SU-DHL-6 (cell line): ENCODE results near the gene PAGE1.

ENCODE experiments used
- CTCF ChIP-seq: fragments of 200-600 bp; sonication (generic); IDR thresholded peaks from one replicate; pipeline ENCODE4 v1.5.1; 2017; ENCODE audit warnings: antibody characterized with exemption, mild to moderate bottlenecking, low read length, moderate library complexity; ENCODE audit not compliant: insufficient read depth, poor library complexity, severe bottlenecking
- EZH2phosphoT487 ChIP-seq: fragments of 200-600 bp; sonication (generic), shearing (Covaris generic); conservative IDR thresholded peaks from 2 replicates; pipeline ENCODE4 v1.6.1; 2018; ENCODE audit warnings: mild to moderate bottlenecking, antibody characterized with exemption, low read length, moderate library complexity, mixed read lengths

GRCh38 chrX:49701323-49701722, 5.5 kb upstream of the PAGE1 start:
- TF ChIP-seq CTCF (no peak), EZH2phosphoT487 (no peak)
